Caco-2 (cell line): ENCODE measurements around the gene SCN9A. TPM values are rescaled to one million over a fixed set of nuclear protein-coding genes. Genes with fewer than 3 reads are reported as not detected.

ENCODE experiments used
- BruUV-seq: library from RNA; stranded (reverse); fragments of 400-500 nt; replicated peaks from 2 replicates; lab custom pipeline; 2021; lab: Mats Ljungman, UMichigan
- CTCF ChIA-PET: fragments of 300-600 bp; sonication (Branson Sonifier 250); formaldehyde crosslinking; loops from one replicate; lab custom pipeline; 2022; ENCODE audit warnings: antibody characterized with exemption; lab: Charles Lee
- POLR2A ChIA-PET: fragments of 300-600 bp; sonication (Branson Sonifier 250); formaldehyde crosslinking; loops from one replicate; lab custom pipeline; 2022; ENCODE audit warnings: antibody characterized with exemption; lab: Charles Lee
- DNase-seq, 2 experiments: peaks; one replicate each; pipeline versions ENCODE4 v3.0.0 to v3.0.0-alpha.2; 2020 to 2022
- H3K27me3 ChIP-seq: replicated peaks from 2 replicates; pipeline ENCODE4 v1.6.0; 2011; ENCODE audit warnings: low read length; ENCODE audit not compliant: control insufficient read depth, insufficient read depth
- H3K36me3 ChIP-seq: 2 replicates; pipeline ENCODE4 v1.5.1; 2011; ENCODE audit warnings: low read length; ENCODE audit not compliant: control insufficient read depth, insufficient read depth
- H3K4me1 ChIP-seq: fragments of 250-450 bp; sonication (Bioruptor Pico); 2 replicates; pipeline ENCODE4 v1.5.1; 2020; ENCODE audit warnings: mild to moderate bottlenecking
- H3K4me3 ChIP-seq: 2 replicates; pipeline ENCODE4 v1.5.1; 2011; ENCODE audit warnings: low read depth, mild to moderate bottlenecking, control low read depth, low read length
- H3K9me3 ChIP-seq: fragments of 250-450 bp; sonication (Bioruptor Pico); 2 replicates; pipeline ENCODE4 v1.5.1; 2020; ENCODE audit warnings: mild to moderate bottlenecking, moderate library complexity
- H3K27ac Mint-ChIP-seq: one replicate; pipeline ENCODE4 v1.8.0; 2022; ENCODE audit warnings: mixed read lengths; ENCODE audit not compliant: unreplicated experiment
- H3K27me3 Mint-ChIP-seq: one replicate; pipeline ENCODE4 v1.8.0; 2022; ENCODE audit warnings: mixed read lengths; ENCODE audit not compliant: insufficient read depth, unreplicated experiment
- H3K36me3 Mint-ChIP-seq: one replicate; pipeline ENCODE4 v1.8.0; 2022; ENCODE audit warnings: mild to moderate bottlenecking, mixed read lengths; ENCODE audit not compliant: insufficient read depth, unreplicated experiment
- H3K4me1 Mint-ChIP-seq: one replicate; pipeline ENCODE4 v1.8.0; 2022; ENCODE audit warnings: low read depth, mixed read lengths; ENCODE audit not compliant: unreplicated experiment
- H3K4me3 Mint-ChIP-seq: one replicate; pipeline ENCODE4 v1.8.0; 2022; ENCODE audit warnings: mild to moderate bottlenecking, moderate library complexity, mixed read lengths; ENCODE audit not compliant: unreplicated experiment
- H3K9me3 Mint-ChIP-seq: one replicate; pipeline ENCODE4 v1.8.0; 2022; ENCODE audit warnings: mixed read lengths; ENCODE audit not compliant: unreplicated experiment
- CTCF ChIP-seq, 2 experiments: fragments of 200-600 bp in 1 of 2; IDR thresholded peaks; 1 replicate in 1 of 2; 2 replicates in 1 of 2; pipeline versions ENCODE4 v1.5.1 to v1.8.0; 2011 to 2022; ENCODE audit warnings: antibody characterized with exemption in 1 of 2, control low read depth in 1 of 2, inconsistent platforms in 1 of 2, low read depth in 1 of 2, low read length in 1 of 2, mild to moderate bottlenecking in 1 of 2, moderate library complexity in 1 of 2; ENCODE audit not compliant: insufficient read depth in 1 of 2, severe bottlenecking in 1 of 2, unreplicated experiment in 1 of 2
- intact Hi-C: fragments of 100-400 bp; cut with micrococcal nuclease; formaldehyde crosslinking; loops from one replicate; pipeline ENCODE4 v1.10.0; 2022; ENCODE audit not compliant: unreplicated experiment
- total RNA-seq: library from RNA; stranded (reverse); gene quantifications from 2 replicates; pipeline ENCODE4 v1.2.3, GENCODE V29; 2022

SCN9A gene
- total RNA-seq, 1 experiment from 2014 or later, result 18.5 TPM

- no peaks in the 10 kb centered on the region for H3K27me3 ChIP-seq
- H3K27me3 Mint-ChIP-seq, result no peaks in the 10 kb centered on the region
- intact Hi-C loops, result no loop called here
- CTCF ChIA-PET, result no interaction called here
- H3K4me1 Mint-ChIP-seq, result no peaks in the 10 kb centered on the region
- no peak overlapping the region for H3K4me3 Mint-ChIP-seq
- DNase-seq, result no peak
- BruUV-seq, result no TSS peak
- H3K36me3 Mint-ChIP-seq, result no peaks in the 10 kb centered on the region
- no peak overlapping the region for H3K4me3 ChIP-seq
- H3K9me3 Mint-ChIP-seq, result no peaks in the 10 kb centered on the region
- POLR2A ChIA-PET, result no interaction called here
- peaks cover 5% of the 10 kb centered on the region for H3K4me1 ChIP-seq
- TF ChIP-seq CTCF (IDR thresholded peaks at IDR 0.05; ENCODE audit: insufficient read depth in 1 of 2, low read depth in 1 of 2, low read length in 1 of 2, severe bottlenecking in 1 of 2, unreplicated experiment in 1 of 2), result no peak
- no peak overlapping the region for H3K27ac Mint-ChIP-seq
- H3K36me3 ChIP-seq, result no peaks in the 10 kb centered on the region
- H3K9me3 ChIP-seq, result no peaks in the 10 kb centered on the region
Measured at GRCh38 chr2:166188084-166188483, 187.7 kb downstream of the SCN9A start.

- Histone ChIP-seq H3K9me3 (no peaks in the 10 kb centered on the region), H3K4me1 (peaks cover 5% of the 10 kb centered on the region), H3K4me3 (no peak overlapping the region), H3K27me3 (no peaks in the 10 kb centered on the region), H3K36me3 (no peaks in the 10 kb centered on the region)
- H3K9me3 Mint-ChIP-seq, result no peaks in the 10 kb centered on the region
- no peak overlapping the region for H3K27ac Mint-ChIP-seq
- CTCF ChIA-PET, result no interaction called here
- DNase-seq, result no peak
- no peaks in the 10 kb centered on the region for H3K36me3 Mint-ChIP-seq
- intact Hi-C loops, result no loop called here
- H3K27me3 Mint-ChIP-seq, result no peaks in the 10 kb centered on the region
- H3K4me3 Mint-ChIP-seq, result no peak overlapping the region
- no peaks in the 10 kb centered on the region for H3K4me1 Mint-ChIP-seq
- BruUV-seq, result no TSS peak
- no peak for TF ChIP-seq CTCF (IDR thresholded peaks at IDR 0.05; ENCODE audit: insufficient read depth in 1 of 2, low read depth in 1 of 2, low read length in 1 of 2, severe bottlenecking in 1 of 2, unreplicated experiment in 1 of 2)
- POLR2A ChIA-PET, result interaction anchor here (0.6 kb wide), 1 partner anchor 9 kb away, joined by 3 read pairs; no protein-coding TSS in a partner anchor
Measured at GRCh38 chr2:166184789-166185188, 191.0 kb downstream of the SCN9A start.

GRCh38 chr2:166181813-166182154 lies 194.0 kb downstream of the SCN9A start:
- Histone ChIP-seq H3K4me1 (peaks cover 5% of the 10 kb centered on the region), H3K9me3 (no peaks in the 10 kb centered on the region), H3K4me3 (no peak overlapping the region), H3K27me3 (no peaks in the 10 kb centered on the region), H3K36me3 (no peaks in the 10 kb centered on the region)
- no peak for DNase-seq
- POLR2A ChIA-PET, result no interaction called here
- no TSS peak for BruUV-seq
- TF ChIP-seq CTCF (IDR thresholded peaks at IDR 0.05; ENCODE audit: insufficient read depth in 1 of 2, low read depth in 1 of 2, low read length in 1 of 2, severe bottlenecking in 1 of 2, unreplicated experiment in 1 of 2), result no peak
- no peaks in the 10 kb centered on the region for H3K9me3 Mint-ChIP-seq
- CTCF ChIA-PET, result interaction anchor here (0.6 to 1.0 kb wide), 3 partner anchors 12 to 228 kb away, joined by 3 read pairs; partner anchors contain the start of genes SCN1A and TTC21B
- H3K27ac Mint-ChIP-seq, result no peak overlapping the region
- no peaks in the 10 kb centered on the region for H3K4me1 Mint-ChIP-seq
- H3K27me3 Mint-ChIP-seq, result no peaks in the 10 kb centered on the region
- no peak overlapping the region for H3K4me3 Mint-ChIP-seq
- intact Hi-C loops, result loop anchor here (1.0 to 2.0 kb wide), 5 partner anchors 47 to 237 kb away; partner anchors contain the start of gene SCN1A
- no peaks in the 10 kb centered on the region for H3K36me3 Mint-ChIP-seq
